Measurements from ENCODE around the gene TM4SF5.

Gene TM4SF5

DNA sequence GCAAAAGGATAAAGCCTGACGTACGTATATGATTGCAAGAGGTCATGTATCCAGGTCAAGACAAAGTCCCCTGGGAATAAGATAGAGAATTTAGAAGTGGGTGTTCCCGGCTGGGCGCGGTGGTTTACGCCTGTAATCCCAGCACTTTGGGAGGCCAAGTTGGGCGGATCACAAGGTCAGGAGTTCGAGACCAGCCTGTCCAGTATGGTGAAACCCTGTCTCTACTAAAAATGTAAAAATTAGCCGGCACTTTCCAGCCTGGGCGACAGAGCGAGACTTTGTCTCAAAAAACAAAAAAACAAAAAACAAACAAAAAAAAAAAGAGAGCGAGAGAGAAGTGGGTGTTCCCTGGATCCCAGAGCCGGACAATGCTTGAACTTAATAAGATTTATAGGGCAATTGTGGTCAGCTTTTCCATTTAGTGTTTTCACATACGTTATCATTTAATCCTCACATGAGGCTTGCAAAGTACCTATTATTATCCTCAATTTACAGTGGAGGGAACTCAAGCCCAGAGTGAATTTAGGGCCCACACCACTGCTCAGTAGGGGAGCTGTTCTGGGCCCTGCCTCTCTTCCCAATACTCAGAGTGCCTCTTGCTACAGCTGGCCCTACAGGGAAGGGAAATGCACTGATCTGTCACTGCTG, 16.6 kb downstream of the TM4SF5 start:
- Histone ChIP-seq H3K36me3 (ENCODE audit: insufficient read depth) (no peaks in the 10 kb centered on the region), H3K4me2 (no peak overlapping the region), H3K27ac (no peak overlapping the region), H3K27me3 (ENCODE audit: insufficient read depth, low read depth) (no peaks in the 10 kb centered on the region), H3K79me2 (ENCODE audit: insufficient read depth, low read depth) (no peaks in the 10 kb centered on the region), H4K20me1 (ENCODE audit: insufficient read depth) (no peaks in the 10 kb centered on the region), H3K4me3 (IDR thresholded peaks at IDR 0.05; ENCODE audit: insufficient read depth, low read depth, low read length) (no peak overlapping the region), H3K4me1 (ENCODE audit: low read depth, poor library complexity, severe bottlenecking) (no peaks in the 10 kb centered on the region), H2AFZ (ENCODE audit: low read depth) (no peak overlapping the region), H3K9ac (no peak overlapping the region)
- TF ChIP-seq, protein P1, sequence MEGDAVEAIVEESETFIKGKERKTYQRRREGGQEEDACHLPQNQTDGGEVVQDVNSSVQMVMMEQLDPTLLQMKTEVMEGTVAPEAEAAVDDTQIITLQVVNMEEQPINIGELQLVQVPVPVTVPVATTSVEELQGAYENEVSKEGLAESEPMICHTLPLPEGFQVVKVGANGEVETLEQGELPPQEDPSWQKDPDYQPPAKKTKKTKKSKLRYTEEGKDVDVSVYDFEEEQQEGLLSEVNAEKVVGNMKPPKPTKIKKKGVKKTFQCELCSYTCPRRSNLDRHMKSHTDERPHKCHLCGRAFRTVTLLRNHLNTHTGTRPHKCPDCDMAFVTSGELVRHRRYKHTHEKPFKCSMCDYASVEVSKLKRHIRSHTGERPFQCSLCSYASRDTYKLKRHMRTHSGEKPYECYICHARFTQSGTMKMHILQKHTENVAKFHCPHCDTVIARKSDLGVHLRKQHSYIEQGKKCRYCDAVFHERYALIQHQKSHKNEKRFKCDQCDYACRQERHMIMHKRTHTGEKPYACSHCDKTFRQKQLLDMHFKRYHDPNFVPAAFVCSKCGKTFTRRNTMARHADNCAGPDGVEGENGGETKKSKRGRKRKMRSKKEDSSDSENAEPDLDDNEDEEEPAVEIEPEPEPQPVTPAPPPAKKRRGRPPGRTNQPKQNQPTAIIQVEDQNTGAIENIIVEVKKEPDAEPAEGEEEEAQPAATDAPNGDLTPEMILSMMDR (conservative IDR thresholded peaks at IDR 0.05; ENCODE audit: low read depth, low read length) = no peak

DNA sequence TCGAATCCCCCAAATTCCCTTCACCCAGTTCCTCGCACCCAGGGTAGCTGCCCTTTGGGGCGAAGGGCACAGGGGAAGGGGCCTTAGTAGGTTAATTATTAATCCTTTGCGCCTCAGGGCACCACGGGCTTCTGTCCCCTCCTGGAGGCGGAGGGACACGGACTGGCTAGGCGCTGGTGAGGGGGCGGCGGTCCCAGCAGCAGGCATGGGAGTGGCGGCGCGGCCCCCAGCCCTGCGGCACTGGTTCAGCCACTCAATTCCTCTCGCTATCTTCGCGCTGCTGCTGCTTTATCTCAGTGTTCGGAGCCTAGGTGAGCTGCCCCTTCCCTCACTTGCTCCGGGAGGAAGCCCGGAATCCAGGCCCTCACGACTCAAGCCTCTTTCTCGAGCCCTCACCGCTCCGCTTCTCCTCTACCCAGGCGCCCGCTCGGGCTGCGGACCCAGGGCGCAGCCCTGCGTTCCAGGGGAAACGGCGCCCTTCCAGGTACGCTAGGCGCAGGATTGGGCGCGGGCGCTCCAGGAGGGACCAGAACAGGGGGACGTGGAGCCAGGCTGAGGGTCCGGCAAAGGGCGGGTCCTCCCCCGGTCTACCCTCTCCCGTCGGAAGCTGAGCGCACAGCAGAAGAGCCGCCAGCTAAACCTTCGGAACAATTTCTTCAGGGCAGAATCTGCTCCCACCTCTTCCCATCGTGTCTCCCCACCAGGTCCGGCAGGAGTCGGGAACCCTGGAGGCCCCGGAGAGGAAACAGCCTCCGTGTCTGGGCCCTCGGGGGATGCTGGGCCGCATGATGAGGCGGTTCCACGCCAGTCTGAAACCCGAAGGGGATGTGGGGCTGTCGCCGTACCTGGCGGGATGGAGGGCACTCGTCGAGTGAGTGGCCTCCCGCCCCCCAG, 17.4 kb downstream of the TM4SF5 start, which contains the start of gene GLTPD2:
GLTPD2 (plus strand) TSS at position 158 of the 894 bp plus-strand sequence; CDS start at position 206, 48 bp downstream.
- Histone ChIP-seq H3K27ac (peak within 1 kb of the TSS; percentile 48), H3K4me2 (no peak within 1 kb of the TSS), H3K4me1 (ENCODE audit: low read depth, poor library complexity, severe bottlenecking) (no peaks in the 10 kb centered on the region), H3K36me3 (ENCODE audit: insufficient read depth) (no peaks in the 10 kb centered on the region), H3K9ac (no peak within 1 kb of the TSS; the same call in 1 of the 2 replicates), H4K20me1 (ENCODE audit: insufficient read depth) (no peaks in the 10 kb centered on the region), H3K4me3 (IDR thresholded peaks at IDR 0.05; ENCODE audit: insufficient read depth, low read depth, low read length) (no peak within 1 kb of the TSS), H3K27me3 (ENCODE audit: insufficient read depth, low read depth) (no peaks in the 10 kb centered on the region), H3K79me2 (ENCODE audit: insufficient read depth, low read depth) (no peaks in the 10 kb centered on the region), H2AFZ (ENCODE audit: low read depth) (no peak within 1 kb of the TSS)
- TF ChIP-seq, protein P1 (conservative IDR thresholded peaks at IDR 0.05; ENCODE audit: low read depth, low read length) = no peak

DNA sequence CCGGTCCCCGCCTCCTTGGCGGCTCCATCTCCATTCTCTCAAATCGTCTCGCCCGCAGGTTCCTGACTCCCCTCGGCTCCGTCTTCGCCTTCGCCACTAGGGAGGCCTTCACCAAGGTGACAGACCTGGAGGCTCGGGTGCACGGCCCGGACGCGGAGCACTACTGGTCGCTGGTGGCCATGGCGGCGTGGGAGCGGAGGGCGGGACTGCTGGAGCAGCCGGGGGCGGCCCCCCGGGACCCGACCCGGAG, 17.9 kb downstream of the TM4SF5 start:
- Histone ChIP-seq H3K4me2 (no peak overlapping the region), H3K4me3 (IDR thresholded peaks at IDR 0.05; ENCODE audit: insufficient read depth, low read depth, low read length) (no peak overlapping the region), H3K27me3 (ENCODE audit: insufficient read depth, low read depth) (no peaks in the 10 kb centered on the region), H3K27ac (peak overlapping the region; percentile 48), H3K79me2 (ENCODE audit: insufficient read depth, low read depth) (no peaks in the 10 kb centered on the region), H2AFZ (ENCODE audit: low read depth) (no peak overlapping the region), H3K36me3 (ENCODE audit: insufficient read depth) (no peaks in the 10 kb centered on the region), H3K4me1 (ENCODE audit: low read depth, poor library complexity, severe bottlenecking) (no peaks in the 10 kb centered on the region), H4K20me1 (ENCODE audit: insufficient read depth) (no peaks in the 10 kb centered on the region), H3K9ac (no peak overlapping the region; the same call in 1 of the 2 replicates)
- TF ChIP-seq, protein P1 (conservative IDR thresholded peaks at IDR 0.05; ENCODE audit: low read depth, low read length) = no peak

DNA sequence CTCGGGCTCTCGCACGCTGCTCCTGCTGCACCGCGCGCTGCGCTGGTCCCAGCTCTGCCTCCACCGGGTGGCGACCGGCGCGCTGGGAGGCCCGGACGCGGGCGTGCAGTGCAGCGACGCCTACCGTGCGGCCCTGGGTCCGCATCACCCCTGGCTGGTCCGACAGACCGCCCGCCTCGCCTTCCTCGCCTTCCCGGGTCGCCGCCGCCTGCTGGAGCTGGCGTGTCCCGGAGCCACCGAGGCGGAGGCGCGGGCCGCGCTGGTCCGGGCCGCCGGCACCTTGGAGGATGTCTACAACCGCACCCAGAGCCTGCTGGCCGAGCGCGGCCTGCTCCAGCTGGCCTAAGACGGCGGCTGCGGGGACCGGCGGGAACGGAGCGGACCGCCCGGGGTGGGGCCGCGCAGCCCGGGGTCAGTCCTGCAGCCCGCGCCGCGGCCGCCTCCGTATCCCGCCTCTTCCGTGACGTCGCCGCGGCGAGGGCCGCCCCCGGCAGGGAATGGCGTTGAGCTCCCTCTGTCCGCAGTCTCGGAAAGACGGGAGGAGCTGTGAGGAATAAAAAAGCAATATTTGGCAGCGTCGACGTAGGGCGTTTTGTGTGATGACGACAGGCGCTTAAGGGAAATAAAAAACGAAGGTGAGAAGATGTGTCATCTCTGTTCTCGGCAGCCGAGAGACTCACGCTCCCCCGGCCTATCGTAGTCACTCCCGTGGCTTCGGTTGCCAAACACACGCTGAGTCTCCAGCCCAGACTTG, 18.4 kb downstream of the TM4SF5 start:
- no peaks in the 10 kb centered on the region for H3K27me3 ChIP-seq (ENCODE audit: insufficient read depth, low read depth)
- H3K9ac ChIP-seq = peak overlapping the region; percentile 35; the same call in 1 of the 2 replicates

More for the DNA sequence above, 18.4 kb downstream of the TM4SF5 start:
- Histone ChIP-seq H3K27ac (peak overlapping the region; percentile 48), H4K20me1 (ENCODE audit: insufficient read depth) (no peaks in the 10 kb centered on the region), H3K79me2 (ENCODE audit: insufficient read depth, low read depth) (no peaks in the 10 kb centered on the region), H3K4me2 (no peak overlapping the region), H2AFZ (ENCODE audit: low read depth) (peak overlapping the region; percentile 18; the same call in 1 of the 2 replicates), H3K4me3 (IDR thresholded peaks at IDR 0.05; ENCODE audit: insufficient read depth, low read depth, low read length) (no peak overlapping the region), H3K4me1 (ENCODE audit: low read depth, poor library complexity, severe bottlenecking) (no peaks in the 10 kb centered on the region), H3K36me3 (ENCODE audit: insufficient read depth) (no peaks in the 10 kb centered on the region)
- TF ChIP-seq, protein P1 (conservative IDR thresholded peaks at IDR 0.05; ENCODE audit: low read depth, low read length) = 0 out of 2 replicates have a peak, but pooled peaks have one; percentile 14
